Osteoblast (primary cell): Measurements from ENCODE around the gene PTBP3. TPM values are rescaled to one million over a fixed set of nuclear protein-coding genes. Genes with fewer than 3 reads are reported as not detected.
"Not testable (repeated sequence)": the region's sequence is repeated elsewhere in the genome, so short reads cannot be mapped to it uniquely, and the experiment has no call there.

ENCODE experiments used
- DNase-seq: peaks from one replicate; pipeline ENCODE4 v3.0.0; 2011; ENCODE audit warnings: low spot score, mixed read lengths; ENCODE audit not compliant: insufficient read length; ENCODE audit errors: missing footprints
- H2AFZ ChIP-seq: 2 replicates; pipeline ENCODE4 v1.6.0; 2011; ENCODE audit warnings: mild to moderate bottlenecking, low read length
- H3K27ac ChIP-seq: 2 replicates; pipeline ENCODE4 v1.5.1; 2011; ENCODE audit warnings: mild to moderate bottlenecking, low read depth, low read length, moderate library complexity
- H3K27me3 ChIP-seq: 2 replicates; pipeline ENCODE4 v1.6.0; 2012; ENCODE audit warnings: mild to moderate bottlenecking, control low read depth, inconsistent platforms, low read length, moderate library complexity; ENCODE audit not compliant: insufficient read depth
- H3K36me3 ChIP-seq: 2 replicates; pipeline ENCODE4 v1.5.1; 2011; ENCODE audit warnings: mild to moderate bottlenecking, low read length, control low read depth, moderate library complexity; ENCODE audit not compliant: insufficient read depth
- H3K4me1 ChIP-seq: 2 replicates; pipeline ENCODE4 v1.5.1; 2011; ENCODE audit warnings: mild to moderate bottlenecking, low read length, control low read depth, moderate library complexity; ENCODE audit not compliant: insufficient read depth
- H3K4me2 ChIP-seq: 2 replicates; pipeline ENCODE4 v1.6.0; 2011; ENCODE audit warnings: mild to moderate bottlenecking, low read length; ENCODE audit not compliant: insufficient read depth
- H3K4me3 ChIP-seq: fragments of 200-600 bp; sonication (generic); 3 replicates; pipeline ENCODE4 v1.5.1; 2012; ENCODE audit warnings: mild to moderate bottlenecking, low read length, inconsistent platforms; ENCODE audit not compliant: insufficient read depth
- H3K79me2 ChIP-seq: 2 replicates; pipeline ENCODE4 v1.6.0; 2012; ENCODE audit warnings: mild to moderate bottlenecking, low read length, control low read depth, inconsistent platforms; ENCODE audit not compliant: insufficient read depth
- H3K9me3 ChIP-seq: 2 replicates; pipeline ENCODE4 v1.5.1; 2011; ENCODE audit warnings: low read depth, low read length, control low read depth
- H4K20me1 ChIP-seq: 2 replicates; pipeline ENCODE4 v1.6.0; 2012; ENCODE audit warnings: mild to moderate bottlenecking, low read length, control low read depth; ENCODE audit not compliant: insufficient read depth
- total RNA-seq: library from RNA; depleted of rRNA; stranded (reverse); fragments of >200 nt; gene quantifications from 2 replicates; pipeline ENCODE4 v1.2.3, GENCODE V29; 2012
- TF ChIP-seq, protein P1 (sequence below): IDR thresholded peaks from 2 replicates; pipeline ENCODE4 v1.5.1; 2011; ENCODE audit warnings: mild to moderate bottlenecking, low read depth, low read length, moderate library complexity; ENCODE audit errors: extremely low read depth

PTBP3 gene
- total RNA-seq, 1 donor = 42.0 TPM

DNA sequence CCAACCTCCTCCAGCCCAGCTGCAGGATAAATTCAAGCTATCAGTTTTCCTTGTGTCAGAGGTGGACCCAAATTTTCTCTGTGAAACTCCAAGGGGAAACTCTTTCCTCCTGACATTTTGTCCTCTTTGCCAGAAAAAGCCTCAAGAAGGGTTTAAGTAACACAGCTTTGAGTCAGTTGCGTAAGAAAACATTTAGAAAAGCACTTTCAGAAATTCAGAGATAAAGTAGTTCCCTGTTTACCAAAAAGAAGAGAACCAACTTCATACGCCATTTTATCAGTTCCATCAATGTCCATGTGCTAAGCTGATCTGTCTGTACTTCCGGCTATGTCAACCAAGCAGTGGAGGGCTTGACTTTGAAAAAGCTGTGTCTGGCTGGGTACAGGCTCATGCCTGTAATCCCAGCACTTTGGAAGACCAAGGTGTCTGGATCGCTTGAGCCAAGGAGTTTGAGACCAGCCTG is 138.4 kb downstream of the PTBP3 start:
- no peaks in the 10 kb centered on the region for H3K36me3 ChIP-seq
- no peaks in the 10 kb centered on the region for H3K27me3 ChIP-seq
- H3K9me3 ChIP-seq = no peaks in the 10 kb centered on the region
- H2AFZ ChIP-seq = peak overlapping the region; percentile 18
- H3K79me2 ChIP-seq = no peaks in the 10 kb centered on the region
- peak overlapping the region; percentile 34 for H3K4me2 ChIP-seq
- H4K20me1 ChIP-seq = no peaks in the 10 kb centered on the region
- H3K4me1 ChIP-seq = peaks cover 12% of the 10 kb centered on the region
- H3K4me3 ChIP-seq = no peak overlapping the region
- no peak overlapping the region for H3K27ac ChIP-seq
- TF ChIP-seq, protein P1, sequence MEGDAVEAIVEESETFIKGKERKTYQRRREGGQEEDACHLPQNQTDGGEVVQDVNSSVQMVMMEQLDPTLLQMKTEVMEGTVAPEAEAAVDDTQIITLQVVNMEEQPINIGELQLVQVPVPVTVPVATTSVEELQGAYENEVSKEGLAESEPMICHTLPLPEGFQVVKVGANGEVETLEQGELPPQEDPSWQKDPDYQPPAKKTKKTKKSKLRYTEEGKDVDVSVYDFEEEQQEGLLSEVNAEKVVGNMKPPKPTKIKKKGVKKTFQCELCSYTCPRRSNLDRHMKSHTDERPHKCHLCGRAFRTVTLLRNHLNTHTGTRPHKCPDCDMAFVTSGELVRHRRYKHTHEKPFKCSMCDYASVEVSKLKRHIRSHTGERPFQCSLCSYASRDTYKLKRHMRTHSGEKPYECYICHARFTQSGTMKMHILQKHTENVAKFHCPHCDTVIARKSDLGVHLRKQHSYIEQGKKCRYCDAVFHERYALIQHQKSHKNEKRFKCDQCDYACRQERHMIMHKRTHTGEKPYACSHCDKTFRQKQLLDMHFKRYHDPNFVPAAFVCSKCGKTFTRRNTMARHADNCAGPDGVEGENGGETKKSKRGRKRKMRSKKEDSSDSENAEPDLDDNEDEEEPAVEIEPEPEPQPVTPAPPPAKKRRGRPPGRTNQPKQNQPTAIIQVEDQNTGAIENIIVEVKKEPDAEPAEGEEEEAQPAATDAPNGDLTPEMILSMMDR = no peak
- no peak for DNase-seq

DNA sequence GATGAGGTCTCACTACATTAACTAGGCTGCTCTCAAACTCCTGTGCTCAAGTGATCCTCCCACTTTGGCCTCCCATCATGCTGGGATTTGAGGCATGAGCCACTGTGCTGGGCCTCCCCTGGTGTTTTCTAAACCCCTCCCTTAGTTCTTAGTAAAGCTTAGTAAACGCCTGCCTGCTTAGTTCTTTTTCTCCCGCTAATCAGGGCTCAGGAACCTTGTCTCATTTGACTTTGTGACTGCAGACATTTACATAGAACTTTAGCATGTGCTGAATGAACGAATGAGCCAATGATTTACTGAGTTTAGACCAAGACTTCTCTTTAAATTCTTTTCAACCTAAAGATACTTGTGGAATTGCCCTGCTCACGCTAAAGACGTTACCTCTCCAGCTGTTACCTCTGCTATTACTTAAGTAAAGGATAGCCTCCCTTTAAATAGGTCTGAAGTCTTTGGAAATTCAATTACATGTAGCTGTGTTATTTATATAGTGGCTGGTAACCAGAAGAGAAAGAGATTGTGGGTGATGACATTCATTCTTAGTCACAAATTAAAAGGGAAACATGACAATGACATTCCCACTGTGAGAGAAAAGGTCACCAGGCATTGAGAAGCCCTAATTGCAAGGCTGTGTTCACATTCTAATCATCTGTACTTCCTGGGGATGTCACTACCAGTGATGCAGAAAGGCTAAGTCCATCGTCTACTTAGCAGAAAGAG is 139.7 kb downstream of the PTBP3 start:
- Histone ChIP-seq H3K4me2 (peak overlapping the region; percentile 8), H3K27ac (no peak overlapping the region), H3K9me3 (no peaks in the 10 kb centered on the region), H3K4me1 (peaks cover 12% of the 10 kb centered on the region), H2AFZ (no peak overlapping the region), H3K27me3 (no peaks in the 10 kb centered on the region), H3K79me2 (no peaks in the 10 kb centered on the region), H3K36me3 (no peaks in the 10 kb centered on the region), H3K4me3 (no peak overlapping the region), H4K20me1 (no peaks in the 10 kb centered on the region)
- TF ChIP-seq, protein P1 = no peak
- peak; percentile 25 for DNase-seq

DNA sequence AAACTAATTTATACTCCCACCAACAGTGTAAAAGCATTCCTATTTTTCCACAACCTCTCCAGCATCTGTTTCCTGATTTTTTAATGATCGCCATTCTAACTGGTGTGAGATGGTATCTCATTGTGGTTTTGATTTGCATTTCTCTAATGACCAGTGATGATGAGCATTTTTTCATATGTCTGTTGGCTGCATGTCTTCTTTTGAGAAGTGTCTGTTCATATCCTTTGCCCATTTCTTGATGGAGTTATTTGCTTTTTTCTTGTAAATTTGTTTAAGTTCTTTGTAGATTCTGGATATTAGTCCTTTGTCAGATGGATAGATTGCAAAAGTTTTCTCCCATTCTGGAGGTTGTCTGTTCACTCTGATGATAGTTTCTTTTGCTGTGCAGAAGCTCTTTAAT is 143.1 kb downstream of the PTBP3 start:
- H3K4me2 ChIP-seq, H4K20me1 ChIP-seq, H3K27ac ChIP-seq, H3K4me3 ChIP-seq, H3K79me2 ChIP-seq, H3K9me3 ChIP-seq, H2AFZ ChIP-seq, H3K27me3 ChIP-seq, H3K36me3 ChIP-seq, DNase-seq: not testable (repeated sequence)
- H3K4me1 ChIP-seq = peaks cover 12% of the 10 kb centered on the region

DNA sequence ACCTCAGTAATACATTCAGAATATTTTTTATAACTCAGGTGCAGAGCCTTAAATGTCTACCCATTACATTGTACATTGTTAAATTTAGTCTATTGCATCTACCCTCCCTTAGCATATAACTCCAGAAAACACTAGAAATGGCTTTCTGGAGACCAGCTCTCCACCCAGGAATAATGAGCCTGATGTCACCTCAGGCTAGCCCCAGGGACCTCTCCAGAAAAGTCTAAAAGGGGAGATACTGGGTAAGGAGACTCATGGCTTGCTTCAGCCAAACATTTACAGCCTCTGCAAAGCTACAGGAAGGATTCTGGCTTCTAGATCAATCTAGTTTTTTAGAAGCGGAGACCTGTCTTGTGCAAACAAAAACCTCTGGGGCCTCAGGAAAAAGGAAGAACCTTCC is 144.5 kb downstream of the PTBP3 start:
- DNase-seq = no peak
- no peak overlapping the region for H3K4me3 ChIP-seq
- H3K4me1 ChIP-seq = peaks cover 1% of the 10 kb centered on the region
- TF ChIP-seq, protein P1 = no peak
- H3K27ac ChIP-seq = no peak overlapping the region
- no peak overlapping the region for H3K4me2 ChIP-seq
- no peaks in the 10 kb centered on the region for H3K36me3 ChIP-seq
- no peaks in the 10 kb centered on the region for H4K20me1 ChIP-seq
- H2AFZ ChIP-seq = no peak overlapping the region
- H3K27me3 ChIP-seq = no peaks in the 10 kb centered on the region
- H3K79me2 ChIP-seq = no peaks in the 10 kb centered on the region
- no peaks in the 10 kb centered on the region for H3K9me3 ChIP-seq
